DOHH2 (cell line): ENCODE measurements around the gene RAPGEF1.

Experiments
- H3F3A ChIP-seq: fragments of 200-600 bp; sonication (generic), shearing (Covaris generic); 2 replicates; pipeline ENCODE4 v1.6.0; 2016; ENCODE audit warnings: antibody characterized with exemption, mild to moderate bottlenecking; ENCODE audit not compliant: control insufficient read depth, insufficient read depth
- H3K27ac ChIP-seq: fragments of 200-600 bp; sonication (generic); 2 replicates; pipeline ENCODE4 v1.5.1; 2014; ENCODE audit warnings: low read depth, mild to moderate bottlenecking, low read length, moderate library complexity
- H3K27me3 ChIP-seq: fragments of 200-600 bp; sonication (generic); 2 replicates; pipeline ENCODE4 v1.6.1; 2014; ENCODE audit warnings: mild to moderate bottlenecking, low read length, mixed read lengths; ENCODE audit not compliant: control insufficient read depth
- H3K36me3 ChIP-seq: fragments of 200-600 bp; sonication (generic); 2 replicates; pipeline ENCODE4 v1.6.1; 2014; ENCODE audit warnings: mild to moderate bottlenecking, low read length, moderate library complexity, mixed read lengths; ENCODE audit not compliant: control insufficient read depth
- H3K4me1 ChIP-seq: fragments of 200-600 bp; sonication (generic); 2 replicates; pipeline ENCODE4 v1.6.1; 2014; ENCODE audit warnings: mild to moderate bottlenecking, low read length, mixed read lengths; ENCODE audit not compliant: control insufficient read depth
- H3K4me2 ChIP-seq: fragments of 200-600 bp; sonication (generic); 2 replicates; pipeline ENCODE4 v1.6.0; 2014; ENCODE audit warnings: mild to moderate bottlenecking, low read length, moderate library complexity
- H3K4me3 ChIP-seq: fragments of 200-600 bp; sonication (generic); 2 replicates; pipeline ENCODE4 v1.5.1; 2014; ENCODE audit warnings: mild to moderate bottlenecking, low read length, mixed read lengths
- H3K79me2 ChIP-seq: fragments of 200-600 bp; sonication (generic); 2 replicates; pipeline ENCODE4 v1.6.1; 2014; ENCODE audit warnings: mild to moderate bottlenecking, low read length, mixed read lengths; ENCODE audit not compliant: control insufficient read depth
- H3K9me2 ChIP-seq: fragments of 200-600 bp; sonication (generic); replicated peaks from 2 replicates; pipeline ENCODE4 v1.6.1; 2014; ENCODE audit warnings: mild to moderate bottlenecking, low read length, mixed read lengths; ENCODE audit not compliant: control insufficient read depth
- H3K9me3 ChIP-seq: fragments of 200-600 bp; sonication (generic); 2 replicates; pipeline ENCODE4 v1.6.1; 2014; ENCODE audit warnings: antibody characterized with exemption, low read length, mixed read lengths; ENCODE audit not compliant: control insufficient read depth, insufficient read depth
- H4K20me1 ChIP-seq: fragments of 200-600 bp; sonication (generic); 2 replicates; pipeline ENCODE4 v1.6.0; 2014; ENCODE audit warnings: low read depth, mild to moderate bottlenecking, antibody characterized with exemption, low read length, moderate library complexity; ENCODE audit not compliant: control insufficient read depth, insufficient read depth
- EZH2phosphoT487 ChIP-seq: fragments of 200-600 bp; sonication (generic); IDR thresholded peaks from 2 replicates; pipeline ENCODE4 v1.6.1; 2017; ENCODE audit warnings: borderline replicate concordance, mild to moderate bottlenecking, antibody characterized with exemption, low read length, moderate library complexity, mixed read lengths
- TF ChIP-seq, protein P1 (sequence below): fragments of 200-600 bp; sonication (generic); IDR thresholded peaks from one replicate; pipeline ENCODE4 v1.5.1; 2014; ENCODE audit warnings: antibody characterized with exemption, mild to moderate bottlenecking, low read depth, low read length; ENCODE audit not compliant: poor library complexity, severe bottlenecking

The RAPGEF1 gene

GRCh38 chr9:131727795-131728545, 11.9 kb downstream of the RAPGEF1 start:
- peaks cover 28% of the 10 kb centered on the region for H3K36me3 ChIP-seq
- peaks cover 73% of the 10 kb centered on the region for H3F3A ChIP-seq
- H3K4me3 ChIP-seq = peak overlapping the region; percentile 69
- TF ChIP-seq, protein P1, sequence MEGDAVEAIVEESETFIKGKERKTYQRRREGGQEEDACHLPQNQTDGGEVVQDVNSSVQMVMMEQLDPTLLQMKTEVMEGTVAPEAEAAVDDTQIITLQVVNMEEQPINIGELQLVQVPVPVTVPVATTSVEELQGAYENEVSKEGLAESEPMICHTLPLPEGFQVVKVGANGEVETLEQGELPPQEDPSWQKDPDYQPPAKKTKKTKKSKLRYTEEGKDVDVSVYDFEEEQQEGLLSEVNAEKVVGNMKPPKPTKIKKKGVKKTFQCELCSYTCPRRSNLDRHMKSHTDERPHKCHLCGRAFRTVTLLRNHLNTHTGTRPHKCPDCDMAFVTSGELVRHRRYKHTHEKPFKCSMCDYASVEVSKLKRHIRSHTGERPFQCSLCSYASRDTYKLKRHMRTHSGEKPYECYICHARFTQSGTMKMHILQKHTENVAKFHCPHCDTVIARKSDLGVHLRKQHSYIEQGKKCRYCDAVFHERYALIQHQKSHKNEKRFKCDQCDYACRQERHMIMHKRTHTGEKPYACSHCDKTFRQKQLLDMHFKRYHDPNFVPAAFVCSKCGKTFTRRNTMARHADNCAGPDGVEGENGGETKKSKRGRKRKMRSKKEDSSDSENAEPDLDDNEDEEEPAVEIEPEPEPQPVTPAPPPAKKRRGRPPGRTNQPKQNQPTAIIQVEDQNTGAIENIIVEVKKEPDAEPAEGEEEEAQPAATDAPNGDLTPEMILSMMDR = no peak
- no peak for TF ChIP-seq EZH2phosphoT487
- H3K9me2 ChIP-seq = no peaks in the 10 kb centered on the region
- H3K4me1 ChIP-seq = peaks cover 98% of the 10 kb centered on the region
- H3K27me3 ChIP-seq = no peaks in the 10 kb centered on the region
- H3K79me2 ChIP-seq = peaks cover 58% of the 10 kb centered on the region
- H3K27ac ChIP-seq = peak overlapping the region; percentile 96
- H3K9me3 ChIP-seq = no peaks in the 10 kb centered on the region
- no peaks in the 10 kb centered on the region for H4K20me1 ChIP-seq
- H3K4me2 ChIP-seq = peak overlapping the region; percentile 83

- Histone ChIP-seq H3F3A (peaks cover 68% of the 10 kb centered on the region), H3K27ac (peak overlapping the region; percentile 96), H3K36me3 (peaks cover 30% of the 10 kb centered on the region), H3K4me2 (peak overlapping the region; percentile 83), H4K20me1 (no peaks in the 10 kb centered on the region), H3K79me2 (peaks cover 58% of the 10 kb centered on the region), H3K4me1 (peaks cover 98% of the 10 kb centered on the region), H3K4me3 (peak overlapping the region; percentile 69), H3K9me3 (no peaks in the 10 kb centered on the region), H3K27me3 (no peaks in the 10 kb centered on the region), H3K9me2 (no peaks in the 10 kb centered on the region)
- TF ChIP-seq EZH2phosphoT487 = no peak
- TF ChIP-seq, protein P1 = no peak
Observed at GRCh38 chr9:131727184-131727759, 12.6 kb downstream of the RAPGEF1 start.

GRCh38 chr9:131724683-131725082, 15.2 kb downstream of the RAPGEF1 start:
- Histone ChIP-seq H3K27me3 (no peaks in the 10 kb centered on the region), H3F3A (peaks cover 49% of the 10 kb centered on the region), H3K4me2 (peak overlapping the region; percentile 83), H3K9me3 (no peaks in the 10 kb centered on the region), H3K4me3 (peak overlapping the region; percentile 69), H3K4me1 (peaks cover 98% of the 10 kb centered on the region), H3K79me2 (peaks cover 63% of the 10 kb centered on the region), H3K9me2 (no peaks in the 10 kb centered on the region), H3K36me3 (peaks cover 39% of the 10 kb centered on the region), H3K27ac (peak overlapping the region; percentile 96), H4K20me1 (no peaks in the 10 kb centered on the region)
- TF ChIP-seq, protein P1 = no peak
- TF ChIP-seq EZH2phosphoT487 = no peak
